Suprapubic skin (tissue), 4 donors: ENCODE data around the gene TYSND1.

Source experiments
- POLR2A ChIP-seq, 2 donors: fragments of 450-650 bp; IDR thresholded peaks; one replicate each; pipeline ENCODE4 v1.6.1; 2017; ENCODE audit warnings: antibody characterized with exemption in 2 of 2, mild to moderate bottlenecking in 2 of 2, moderate library complexity in 2 of 2
- POLR2AphosphoS5 ChIP-seq, 3 donors: sonication (generic); formaldehyde crosslinking; IDR thresholded peaks; one replicate each; pipeline ENCODE4 v1.6.1; 2017; ENCODE audit warnings: antibody characterized with exemption in 3 of 3
- TF ChIP-seq, protein P1 (sequence below), 2 donors: fragments of 200-600 bp in 1 of 2; fragments of 450-650 bp in 1 of 2; sonication (generic) in 1 of 2; IDR thresholded peaks; one replicate each; pipeline ENCODE4 v1.5.1; 2016 to 2019; ENCODE audit warnings: antibody characterized with exemption in 2 of 2, mild to moderate bottlenecking in 1 of 2, moderate library complexity in 1 of 2

DNA sequence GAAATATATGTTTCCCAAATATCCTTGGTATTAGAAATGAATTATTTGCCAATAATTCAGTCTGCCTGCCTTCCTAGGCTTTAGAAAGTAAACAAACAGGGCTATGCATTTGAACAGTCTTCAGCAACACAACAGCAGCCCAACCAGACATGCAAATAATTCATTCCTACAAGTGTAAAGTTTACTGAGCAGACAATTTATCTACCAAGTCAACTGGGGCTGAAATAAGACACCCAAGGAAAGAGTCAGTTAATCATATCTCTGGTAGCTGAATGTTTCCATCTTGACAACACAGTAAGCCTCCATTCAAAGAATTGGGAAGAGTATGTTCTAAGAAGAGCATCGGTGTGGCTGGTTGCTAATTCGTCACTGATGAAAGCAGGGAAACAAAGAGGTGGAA is 52.2 kb downstream of the TYSND1 start:
- TF ChIP-seq POLR2A (IDR thresholded peaks at IDR 0.05) (no peak), POLR2AphosphoS5 (IDR thresholded peaks at IDR 0.05) (no peak)
- TF ChIP-seq, protein P1, sequence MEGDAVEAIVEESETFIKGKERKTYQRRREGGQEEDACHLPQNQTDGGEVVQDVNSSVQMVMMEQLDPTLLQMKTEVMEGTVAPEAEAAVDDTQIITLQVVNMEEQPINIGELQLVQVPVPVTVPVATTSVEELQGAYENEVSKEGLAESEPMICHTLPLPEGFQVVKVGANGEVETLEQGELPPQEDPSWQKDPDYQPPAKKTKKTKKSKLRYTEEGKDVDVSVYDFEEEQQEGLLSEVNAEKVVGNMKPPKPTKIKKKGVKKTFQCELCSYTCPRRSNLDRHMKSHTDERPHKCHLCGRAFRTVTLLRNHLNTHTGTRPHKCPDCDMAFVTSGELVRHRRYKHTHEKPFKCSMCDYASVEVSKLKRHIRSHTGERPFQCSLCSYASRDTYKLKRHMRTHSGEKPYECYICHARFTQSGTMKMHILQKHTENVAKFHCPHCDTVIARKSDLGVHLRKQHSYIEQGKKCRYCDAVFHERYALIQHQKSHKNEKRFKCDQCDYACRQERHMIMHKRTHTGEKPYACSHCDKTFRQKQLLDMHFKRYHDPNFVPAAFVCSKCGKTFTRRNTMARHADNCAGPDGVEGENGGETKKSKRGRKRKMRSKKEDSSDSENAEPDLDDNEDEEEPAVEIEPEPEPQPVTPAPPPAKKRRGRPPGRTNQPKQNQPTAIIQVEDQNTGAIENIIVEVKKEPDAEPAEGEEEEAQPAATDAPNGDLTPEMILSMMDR (IDR thresholded peaks at IDR 0.05), result no peak
